AG20443 (cell line): Measurements from ENCODE around the gene IL19.
"Not testable (repeated sequence)": the region's sequence is repeated elsewhere in the genome, so short reads cannot be mapped to it uniquely, and the experiment has no call there.

Experiments used
- DNase-seq: peaks from one replicate; pipeline ENCODE4 v3.0.0; 2012; ENCODE audit warnings: low spot score, mixed read lengths

Gene IL19

GRCh38 chr1:206776229-206776628 is 5.7 kb downstream of the IL19 start:
- DNase-seq: no peak

- no peak for DNase-seq
Observed at GRCh38 chr1:206778031-206778430, 7.5 kb downstream of the IL19 start.

GRCh38 chr1:206778911-206779310 is 8.3 kb downstream of the IL19 start:
- DNase-seq: not testable (repeated sequence)

- DNase-seq: no peak
Observed at GRCh38 chr1:206779638-206780037, 9.1 kb downstream of the IL19 start.

- no peak for DNase-seq
Observed at GRCh38 chr1:206782448-206782847, 11.9 kb downstream of the IL19 start.

- no peak for DNase-seq
Observed at GRCh38 chr1:206783506-206783905, 12.9 kb downstream of the IL19 start.

GRCh38 chr1:206784471-206784903 is 13.9 kb downstream of the IL19 start:
- no peak for DNase-seq

GRCh38 chr1:206785182-206785765 is 14.7 kb downstream of the IL19 start:
- no peak for DNase-seq

GRCh38 chr1:206786212-206786886 is 15.8 kb downstream of the IL19 start:
- DNase-seq: no peak

- no peak for DNase-seq
Observed at GRCh38 chr1:206787891-206788290, 17.3 kb downstream of the IL19 start.

GRCh38 chr1:206788487-206789050 is 18.0 kb downstream of the IL19 start:
- no peak for DNase-seq

- DNase-seq: no peak
Observed at GRCh38 chr1:206790502-206791250, 20.1 kb downstream of the IL19 start.

GRCh38 chr1:206792939-206793607 is 22.5 kb downstream of the IL19 start:
- no peak for DNase-seq

- DNase-seq: no peak
Observed at GRCh38 chr1:206793620-206794019, 23.0 kb downstream of the IL19 start.

- no peak for DNase-seq
Observed at GRCh38 chr1:206794294-206794908, 23.8 kb downstream of the IL19 start.

GRCh38 chr1:206796116-206796515 is 25.5 kb downstream of the IL19 start:
- no peak for DNase-seq

- DNase-seq: no peak
Observed at GRCh38 chr1:206796981-206797402, 26.4 kb downstream of the IL19 start.

- DNase-seq: no peak
Observed at GRCh38 chr1:206797534-206798383, 27.2 kb downstream of the IL19 start.

GRCh38 chr1:206798384-206798996 is 27.9 kb downstream of the IL19 start:
- DNase-seq: no peak

- DNase-seq: no peak
Observed at GRCh38 chr1:206799311-206799710, 28.7 kb downstream of the IL19 start.
